ENCODE data around the gene SOWAHC.
"Not testable (repeated sequence)": the region's sequence is repeated elsewhere in the genome, so short reads cannot be mapped to it uniquely, and the experiment has no call there.

Gene SOWAHC

GRCh38 chr2:109613922-109614714 lies at the start of gene SOWAHC, which contains the start of gene SEPTIN10:
Gene SOWAHC, plus strand, starts transcription at chr2:109614364. Its CDS starts 126 bp downstream, at chr2:109614490.
Gene SEPTIN10, minus strand, starts transcription at chr2:109613966. Its CDS starts 139 bp downstream, at chr2:109613827.
- DNase-seq: peak; percentile 79 to 81

DNA sequence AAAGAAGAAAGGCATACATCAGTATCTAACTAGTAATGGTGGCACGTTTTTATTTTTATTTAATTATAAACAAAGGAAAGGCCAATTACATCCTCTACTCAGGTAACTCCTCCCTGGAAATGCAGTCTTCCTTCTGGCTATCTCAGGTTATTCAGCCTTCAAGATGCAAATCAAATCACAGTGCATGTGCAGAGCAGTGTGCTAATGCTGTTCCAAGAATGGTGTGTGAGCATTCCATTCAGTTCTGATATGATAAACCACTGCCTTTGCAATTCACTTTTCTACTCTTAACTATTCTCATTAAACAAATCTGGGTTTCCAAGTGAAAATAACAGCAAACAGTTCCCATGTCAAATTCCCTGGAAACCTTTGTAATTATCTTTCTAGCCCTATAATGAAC lies 38.8 kb upstream of the SOWAHC start:
- DNase-seq: no peak

- DNase-seq: not testable (repeated sequence)
These were observed 36.5 kb upstream of the SOWAHC start for GRCh38 chr2:109577630-109578029.

GRCh38 chr2:109582928-109583895 lies 31.0 kb upstream of the SOWAHC start:
- no peak for DNase-seq

DNA sequence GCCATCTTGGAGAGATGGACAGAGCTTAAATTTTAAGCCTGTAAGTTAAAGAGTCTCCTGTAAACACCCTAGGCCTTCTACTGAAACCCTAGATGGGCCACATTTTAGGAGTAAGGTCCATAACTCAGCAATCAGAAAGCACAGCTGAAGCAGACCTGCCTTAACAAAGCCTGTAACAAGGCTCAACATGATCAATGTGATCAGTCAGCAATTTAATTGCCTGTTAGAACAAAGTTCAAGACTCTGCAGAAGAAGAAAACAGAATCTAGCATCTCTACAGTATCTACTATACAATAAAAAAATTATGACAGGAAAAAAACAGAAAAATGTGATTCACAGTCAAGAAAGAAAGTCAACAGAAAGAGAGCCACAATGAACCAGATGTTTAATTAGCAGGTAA lies 27.5 kb upstream of the SOWAHC start:
- DNase-seq: no peak

DNA sequence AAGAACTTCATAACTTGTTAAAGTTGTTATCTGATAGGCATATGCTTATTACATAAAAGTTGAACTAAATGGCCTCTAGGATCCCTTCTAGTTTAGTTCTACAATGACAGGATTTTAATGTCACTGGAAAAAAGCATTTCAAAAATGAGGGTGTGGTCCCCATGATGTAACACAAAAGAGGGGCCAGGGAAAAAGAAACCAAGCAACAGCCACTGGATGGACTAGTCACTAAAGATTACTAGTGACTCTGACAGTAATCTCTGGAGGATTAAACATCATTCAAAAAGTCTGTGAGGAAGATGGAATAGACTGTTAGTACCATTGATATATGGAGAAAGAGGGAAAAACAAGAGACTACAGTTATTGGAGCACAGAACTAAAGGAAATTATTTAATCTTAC lies 23.0 kb upstream of the SOWAHC start:
- no peak for DNase-seq

DNA sequence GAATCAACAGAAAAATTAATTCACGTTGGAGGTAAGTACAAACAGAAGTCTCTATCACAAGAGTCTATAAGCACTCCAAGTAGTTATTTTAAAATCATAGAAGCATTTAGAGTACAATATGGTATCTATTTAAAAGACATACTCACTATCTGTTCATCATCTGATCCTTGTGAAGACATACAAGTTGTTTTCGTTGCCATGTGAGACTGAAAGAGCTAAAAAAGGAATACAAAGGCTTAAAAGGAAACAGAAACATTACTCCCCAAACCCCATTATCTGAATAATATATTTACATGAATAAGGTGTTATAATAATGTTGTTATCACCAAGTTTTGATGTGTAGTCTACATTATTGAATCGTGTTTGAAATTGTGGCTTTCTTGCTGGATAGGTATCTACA lies 21.3 kb upstream of the SOWAHC start:
- no peak for DNase-seq

DNA sequence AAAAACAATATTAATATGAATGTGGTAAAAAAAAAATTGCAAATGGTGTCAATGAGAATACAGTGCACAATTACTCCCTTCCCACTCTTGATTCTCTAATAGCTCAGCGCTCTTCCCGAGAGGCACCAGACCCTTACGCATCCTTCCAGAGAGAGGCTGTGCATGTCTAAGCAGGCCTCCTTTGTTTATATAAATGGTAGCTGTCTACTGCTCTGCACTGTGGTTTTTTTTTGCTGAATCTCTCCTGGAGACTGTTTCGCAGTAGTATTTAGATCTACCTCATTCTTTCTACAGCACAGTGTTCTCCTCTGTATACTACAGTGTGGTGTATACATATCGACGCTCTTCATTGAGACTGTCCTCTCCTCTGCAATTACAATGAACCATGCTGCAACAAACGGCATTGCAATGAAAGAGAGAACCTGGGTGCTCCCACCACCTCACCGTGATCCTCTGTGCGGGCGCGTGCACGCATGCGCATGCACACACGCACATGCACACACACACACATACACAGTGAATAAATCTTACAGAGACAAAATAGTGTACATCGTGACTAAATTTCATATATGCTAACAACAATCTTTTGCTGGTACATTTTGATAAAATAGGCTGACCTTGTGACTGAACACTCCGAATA lies 19.8 kb upstream of the SOWAHC start:
- DNase-seq: no peak

DNA sequence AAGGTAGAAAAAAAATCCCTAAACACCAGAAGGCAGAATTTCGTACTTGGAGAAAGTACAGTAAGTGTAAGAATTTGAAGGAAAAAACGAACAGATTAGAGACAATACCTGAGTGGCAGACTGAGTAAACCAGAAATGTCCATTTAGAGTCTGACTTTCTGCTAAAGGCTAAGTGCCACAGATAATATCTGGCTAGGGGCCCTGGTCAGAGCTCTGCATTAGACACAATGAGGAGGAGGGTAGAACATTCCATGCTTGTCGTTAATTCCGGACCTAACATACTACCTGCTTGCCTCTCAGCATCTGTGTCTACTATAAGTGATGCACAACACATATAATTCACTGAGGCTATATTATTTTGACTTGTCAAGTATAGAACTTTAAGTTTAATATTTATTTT lies 18.5 kb upstream of the SOWAHC start:
- no peak for DNase-seq

DNA sequence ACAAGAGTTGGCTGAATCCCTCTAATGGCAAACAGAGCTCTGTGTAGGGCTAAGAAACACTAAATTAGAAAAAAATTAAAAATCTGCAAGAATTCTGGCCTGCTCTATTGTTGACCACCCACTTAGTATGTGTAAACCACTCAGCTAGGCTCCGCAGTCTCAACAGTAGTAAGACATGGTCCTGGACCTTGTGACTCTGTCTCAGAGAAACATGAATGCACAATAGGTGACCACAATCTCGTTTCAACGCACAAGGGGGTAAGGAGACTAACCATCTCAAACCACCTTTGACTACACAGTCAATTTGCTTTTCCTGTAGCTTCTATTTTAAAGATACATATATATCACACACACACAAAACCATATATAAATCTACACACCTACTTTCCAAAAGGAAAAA lies 16.9 kb upstream of the SOWAHC start:
- no peak for DNase-seq

DNA sequence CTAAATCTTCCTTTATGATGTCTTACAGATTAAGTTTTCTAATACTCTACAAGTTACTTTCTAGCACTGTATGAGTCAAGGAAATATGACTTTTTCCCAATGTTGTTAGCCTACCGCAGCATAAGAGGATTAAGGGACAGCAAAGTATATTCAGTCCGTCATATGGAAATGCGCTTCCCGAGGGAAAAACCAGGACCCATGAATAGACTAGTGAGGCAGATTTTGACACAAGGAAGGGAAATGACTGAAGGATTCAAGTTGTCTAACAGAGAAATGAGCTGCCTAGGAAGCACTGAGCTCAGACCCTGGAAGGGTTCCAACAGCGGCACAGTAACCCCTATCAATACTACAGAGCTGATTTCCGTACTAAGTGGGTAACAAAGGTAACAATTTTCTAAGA lies 12.4 kb upstream of the SOWAHC start:
- DNase-seq: no peak

GRCh38 chr2:109602617-109603188 lies 11.5 kb upstream of the SOWAHC start:
- no peak for DNase-seq

GRCh38 chr2:109604597-109604996 lies 9.6 kb upstream of the SOWAHC start:
- DNase-seq: no peak

- DNase-seq: no peak
These were observed 6.4 kb upstream of the SOWAHC start for GRCh38 chr2:109607766-109608165.

DNA sequence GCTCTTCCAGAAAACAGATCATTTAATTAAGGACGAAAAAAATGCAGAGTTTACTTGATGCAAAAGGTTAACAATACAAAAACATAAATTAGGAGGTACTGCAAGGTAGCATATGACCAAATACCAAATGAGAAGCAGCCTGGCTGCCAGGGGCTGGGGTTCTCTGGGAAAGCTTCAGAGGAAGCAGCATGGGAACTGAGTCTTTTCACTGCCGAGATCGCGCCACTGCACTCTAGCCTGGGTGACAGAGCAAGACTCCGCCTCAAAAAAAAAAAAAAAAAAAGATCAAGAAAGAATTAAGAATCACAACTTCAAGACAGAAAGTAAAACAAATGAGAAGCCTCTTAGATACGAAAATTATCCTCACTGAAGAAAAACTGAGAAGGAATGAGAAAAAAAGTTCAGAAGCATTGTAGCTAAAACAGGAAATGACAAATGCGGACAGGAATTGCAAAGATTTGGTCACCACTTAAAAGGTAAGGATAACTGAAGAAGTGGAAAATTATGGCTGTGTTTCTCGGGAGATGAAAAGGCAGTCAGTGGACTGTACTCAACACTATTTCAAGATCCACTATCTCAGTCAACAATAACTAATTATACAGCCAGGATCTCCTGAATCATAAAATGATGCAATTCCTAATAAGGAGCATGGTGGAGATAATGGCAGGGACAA lies 4.7 kb upstream of the SOWAHC start:
- DNase-seq: no peak

DNA sequence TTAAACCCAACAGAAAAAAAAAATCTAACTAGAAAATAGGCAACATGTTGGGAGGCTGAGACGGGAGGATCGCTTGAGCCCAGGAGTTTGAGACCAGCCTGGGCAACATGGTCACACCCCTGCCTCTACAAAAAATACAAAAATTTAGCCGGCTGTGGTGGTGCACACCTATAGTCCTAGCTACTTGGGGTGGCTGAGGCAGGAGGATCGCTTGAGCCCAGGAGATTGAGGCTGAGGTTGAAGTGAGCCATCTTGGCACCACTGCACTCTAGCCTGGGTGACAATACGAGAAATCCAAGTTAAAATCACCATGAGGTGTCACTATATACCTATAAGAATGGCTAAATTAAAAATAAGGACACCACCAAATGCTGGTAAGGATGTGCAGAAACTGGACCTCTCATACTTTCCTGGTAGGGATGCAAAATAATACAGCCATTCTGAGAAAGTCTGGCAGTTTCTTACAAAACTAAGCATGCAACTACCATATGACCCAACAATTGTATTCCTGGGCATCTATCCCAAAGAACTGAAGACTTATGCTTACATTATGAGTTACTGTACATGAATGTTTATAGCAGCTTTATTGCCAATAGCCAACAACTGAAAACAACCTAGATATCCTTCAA lies 2.6 kb upstream of the SOWAHC start:
- no peak for DNase-seq

DNA sequence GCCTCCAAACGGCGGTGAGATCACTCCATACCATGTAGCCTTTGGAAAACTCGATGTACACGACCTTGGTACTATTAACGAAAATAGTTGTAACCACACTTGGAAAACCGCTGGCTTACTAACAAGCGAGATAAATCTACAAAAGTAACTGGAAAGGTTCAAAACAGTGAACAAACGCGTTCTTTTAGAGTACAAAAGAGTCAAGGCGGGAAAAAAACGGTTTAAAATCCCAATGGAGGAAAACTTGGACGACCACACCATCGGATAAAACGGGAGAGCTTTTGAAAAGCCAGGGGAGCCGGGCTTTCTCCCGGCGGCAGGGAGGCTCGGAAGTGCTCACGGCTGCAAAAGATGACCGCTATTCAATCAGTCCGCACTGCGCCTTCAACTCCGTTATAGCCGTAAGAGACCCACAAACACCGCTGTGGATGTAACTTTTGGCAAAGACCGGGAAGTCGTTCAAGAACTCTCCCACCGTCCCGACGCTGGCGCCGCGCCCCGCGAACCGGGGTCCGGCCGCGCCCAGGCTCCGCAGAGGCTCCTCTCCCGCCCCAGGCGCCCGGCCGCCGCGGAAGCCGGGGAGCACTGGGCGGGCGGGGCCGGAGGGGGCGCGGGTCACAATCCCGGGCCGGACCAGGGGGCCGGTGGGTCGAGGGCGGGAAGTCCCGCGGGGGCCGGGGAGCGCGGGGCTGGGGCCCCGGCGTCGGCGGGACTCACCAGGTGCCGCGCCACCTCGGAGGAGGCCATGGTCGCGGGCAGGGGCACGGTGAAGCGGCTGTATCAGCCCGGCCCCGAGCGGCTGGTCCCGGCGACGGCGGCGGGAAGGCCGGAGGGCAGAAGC lies 863 bp upstream of the SOWAHC start:
- peak in 1 of 2 donors; percentile 5 for DNase-seq

DNA sequence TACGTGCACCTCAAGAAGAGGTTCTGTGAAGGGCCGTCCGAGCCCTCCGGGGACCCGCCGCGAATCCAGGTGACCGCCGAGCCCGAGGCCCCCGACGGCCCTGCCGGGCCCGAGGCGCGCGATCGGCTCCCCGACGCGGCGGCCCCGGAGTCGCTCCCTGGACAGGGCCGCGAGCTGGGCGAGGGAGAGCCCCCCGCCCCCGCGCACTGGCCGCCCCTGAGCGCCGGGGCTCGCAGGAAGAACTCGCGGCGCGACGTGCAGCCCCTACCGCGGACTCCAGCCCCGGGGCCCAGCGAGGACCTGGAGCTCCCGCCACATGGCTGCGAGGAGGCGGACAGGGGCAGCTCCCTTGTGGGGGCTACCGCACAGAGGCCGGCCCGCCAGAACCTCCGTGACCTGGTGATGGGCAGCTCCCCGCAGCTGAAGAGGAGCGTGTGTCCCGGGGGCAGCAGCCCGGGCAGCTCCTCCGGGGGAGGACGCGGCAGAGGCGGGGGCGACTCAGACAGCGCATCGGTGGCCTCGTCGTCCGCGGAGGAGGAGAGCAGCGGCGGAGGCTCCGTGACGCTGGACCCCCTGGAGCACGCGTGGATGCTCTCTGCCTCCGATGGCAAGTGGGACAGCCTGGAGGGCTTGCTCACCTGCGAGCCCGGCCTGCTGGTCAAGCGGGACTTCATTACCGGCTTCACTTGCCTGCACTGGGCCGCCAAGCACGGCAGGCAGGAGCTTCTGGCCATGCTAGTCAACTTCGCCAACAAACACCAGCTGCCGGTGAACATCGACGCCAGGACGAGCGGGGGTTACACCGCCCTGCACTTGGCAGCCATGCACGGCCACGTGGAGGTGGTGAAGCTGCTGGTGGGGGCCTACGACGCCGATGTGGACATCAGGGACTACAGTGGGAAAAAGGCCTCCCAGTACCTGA lies 812 bp downstream of the SOWAHC start:
- no peak for DNase-seq

GRCh38 chr2:109615637-109616144 lies 1.5 kb downstream of the SOWAHC start:
- DNase-seq: no peak

Data from CD4-positive, alpha-beta T cell treated with Interleukin-1 beta for 1 hour (primary cell).